IPS-18a (cell line): ENCODE measurements around the gene NEDD4L.

Source experiments
- H3K27ac ChIP-seq: one replicate; pipeline ENCODE4 v1.5.1; 2013; ENCODE audit warnings: low read length
- H3K27me3 ChIP-seq: one replicate; pipeline ENCODE4 v1.6.1; 2013; ENCODE audit warnings: mild to moderate bottlenecking, low read length; ENCODE audit not compliant: control insufficient read depth, insufficient read depth
- H3K36me3 ChIP-seq: one replicate; pipeline ENCODE4 v1.6.1; 2013; ENCODE audit warnings: low read depth, low read length; ENCODE audit not compliant: control insufficient read depth
- H3K4me1 ChIP-seq: one replicate; pipeline ENCODE4 v1.6.1; 2013; ENCODE audit warnings: low read depth, low read length; ENCODE audit not compliant: control insufficient read depth
- H3K4me3 ChIP-seq: one replicate; pipeline ENCODE4 v1.5.1; 2013; ENCODE audit warnings: low read length
- H3K9ac ChIP-seq: one replicate; pipeline ENCODE4 v1.6.1; 2013; ENCODE audit warnings: mild to moderate bottlenecking, low read length, moderate library complexity
- H3K9me3 ChIP-seq: one replicate; pipeline ENCODE4 v1.6.1; 2013; ENCODE audit warnings: low read depth, low read length; ENCODE audit not compliant: control insufficient read depth

Gene NEDD4L

DNA sequence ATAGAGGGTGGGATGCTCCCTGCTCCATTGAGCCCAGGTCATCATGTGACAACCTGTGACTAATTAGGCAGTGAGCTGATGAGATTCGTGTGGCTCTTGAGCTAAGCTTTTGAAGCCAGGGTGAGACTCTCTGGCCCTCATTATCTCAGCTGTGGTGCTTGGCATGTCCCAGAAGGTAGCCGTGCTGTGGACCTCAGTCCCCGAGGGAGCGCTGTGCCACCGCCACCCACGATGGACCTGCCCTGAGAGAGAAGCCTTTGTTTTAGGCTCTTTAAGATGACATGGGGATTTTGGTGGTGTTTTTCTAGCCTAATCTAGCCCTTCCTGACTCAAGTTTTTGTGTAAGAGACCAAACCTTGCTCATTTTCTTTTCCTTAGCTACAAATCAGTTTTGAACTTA lies 66.4 kb downstream of the NEDD4L start:
- no peaks in the 10 kb centered on the region for H3K27me3 ChIP-seq
- H3K9me3 ChIP-seq, result no peaks in the 10 kb centered on the region
- H3K36me3 ChIP-seq, result no peaks in the 10 kb centered on the region
- no peak overlapping the region for H3K27ac ChIP-seq
- H3K9ac ChIP-seq, result no peak overlapping the region
- no peak overlapping the region for H3K4me3 ChIP-seq
- H3K4me1 ChIP-seq, result peaks cover 15% of the 10 kb centered on the region

DNA sequence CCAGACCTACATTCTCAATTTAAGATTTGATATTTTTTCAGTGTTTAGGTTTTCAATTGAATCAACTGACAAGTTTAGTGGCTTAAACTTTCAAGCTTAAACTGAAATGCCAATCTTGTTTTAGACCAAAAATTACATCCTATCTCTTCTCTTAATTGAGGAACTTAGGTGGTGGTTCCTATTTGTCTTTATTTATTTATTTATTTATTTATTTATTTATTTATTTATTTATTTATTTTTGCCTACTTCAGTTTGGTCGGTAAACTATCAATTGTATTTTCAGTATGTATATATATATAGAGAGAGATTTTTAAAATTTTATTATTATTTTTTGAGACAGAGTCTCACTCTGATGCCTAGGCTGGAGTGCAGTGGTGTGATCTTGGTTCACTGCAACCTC lies 68.1 kb downstream of the NEDD4L start:
- no peaks in the 10 kb centered on the region for H3K27me3 ChIP-seq
- no peaks in the 10 kb centered on the region for H3K9me3 ChIP-seq
- no peak overlapping the region for H3K9ac ChIP-seq
- no peaks in the 10 kb centered on the region for H3K36me3 ChIP-seq
- peaks cover 13% of the 10 kb centered on the region for H3K4me1 ChIP-seq
- H3K27ac ChIP-seq, result no peak overlapping the region
- H3K4me3 ChIP-seq, result no peak overlapping the region

DNA sequence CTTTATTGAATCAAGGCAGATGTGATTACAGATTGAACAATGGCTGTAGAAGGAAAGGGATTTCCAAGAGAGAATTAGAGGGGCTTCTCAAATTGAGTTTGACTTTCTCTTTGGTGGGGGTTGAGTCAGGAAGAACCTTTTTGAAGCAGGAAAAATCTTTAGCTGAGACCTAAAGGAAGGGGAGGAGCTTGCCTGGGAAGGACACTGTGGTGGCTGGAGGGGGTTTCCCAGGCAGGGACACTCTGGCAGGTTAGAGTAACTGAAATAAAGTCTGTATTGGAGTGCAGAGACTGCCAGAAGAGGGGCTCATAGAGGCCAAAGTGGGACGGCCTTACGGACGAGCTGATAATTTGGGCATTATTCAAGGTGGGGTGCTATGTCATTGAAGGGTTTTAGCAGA lies 69.3 kb downstream of the NEDD4L start:
- Histone ChIP-seq H3K4me1 (peaks cover 13% of the 10 kb centered on the region), H3K27me3 (no peaks in the 10 kb centered on the region), H3K36me3 (no peaks in the 10 kb centered on the region), H3K9me3 (no peaks in the 10 kb centered on the region), H3K27ac (no peak overlapping the region), H3K4me3 (no peak overlapping the region), H3K9ac (no peak overlapping the region)

DNA sequence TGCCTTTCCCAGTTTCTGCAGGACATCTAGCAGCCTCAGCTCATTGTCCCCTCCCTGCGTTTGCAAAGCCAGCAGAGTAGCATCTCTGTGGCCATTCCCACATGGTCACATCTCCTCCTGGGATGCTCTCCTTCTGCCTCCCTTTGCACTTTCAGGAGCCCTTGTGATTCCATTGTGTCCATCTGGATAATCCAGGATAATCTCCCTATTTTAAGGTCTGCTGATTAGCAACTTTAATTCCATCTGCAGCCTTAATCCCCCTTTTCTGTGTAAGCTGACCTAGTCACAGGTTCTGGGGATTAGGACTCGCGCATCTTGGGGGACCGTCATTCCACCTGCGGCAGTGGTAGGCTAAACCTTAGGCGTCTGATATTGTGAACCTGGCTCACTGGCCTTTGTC lies 70.7 kb downstream of the NEDD4L start:
- Histone ChIP-seq H3K4me3 (no peak overlapping the region), H3K27me3 (no peaks in the 10 kb centered on the region), H3K27ac (no peak overlapping the region), H3K4me1 (peaks cover 13% of the 10 kb centered on the region), H3K9me3 (no peaks in the 10 kb centered on the region), H3K36me3 (no peaks in the 10 kb centered on the region), H3K9ac (no peak overlapping the region)

DNA sequence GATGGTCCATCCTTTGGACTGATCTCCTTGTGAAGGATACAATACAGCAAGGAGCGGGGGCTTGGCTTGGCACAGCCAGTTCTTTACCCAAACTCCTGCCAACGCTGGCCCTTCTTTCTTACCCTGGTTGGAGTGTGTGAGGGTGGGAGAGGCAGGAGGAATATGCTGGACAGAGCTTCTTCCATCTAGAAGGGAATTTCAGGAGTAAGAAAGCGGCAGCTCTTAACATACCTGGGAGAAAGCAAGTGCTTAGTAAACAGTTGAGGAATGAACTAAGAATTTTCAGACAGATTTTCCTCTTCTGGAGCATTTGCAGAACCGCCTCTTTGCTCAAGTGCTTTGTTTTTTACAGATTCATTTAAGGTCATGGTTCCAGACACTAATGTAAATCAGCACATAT lies 72.8 kb downstream of the NEDD4L start:
- Histone ChIP-seq H3K36me3 (no peaks in the 10 kb centered on the region), H3K27ac (no peak overlapping the region), H3K9me3 (no peaks in the 10 kb centered on the region), H3K4me1 (peaks cover 13% of the 10 kb centered on the region), H3K9ac (no peak overlapping the region), H3K4me3 (no peak overlapping the region), H3K27me3 (no peaks in the 10 kb centered on the region)

- Histone ChIP-seq H3K27me3 (no peaks in the 10 kb centered on the region), H3K4me1 (peaks cover 13% of the 10 kb centered on the region), H3K36me3 (no peaks in the 10 kb centered on the region), H3K9ac (no peak overlapping the region), H3K27ac (no peak overlapping the region), H3K9me3 (no peaks in the 10 kb centered on the region), H3K4me3 (no peak overlapping the region)
Measured at GRCh38 chr18:58117786-58118403, 73.9 kb downstream of the NEDD4L start.

DNA sequence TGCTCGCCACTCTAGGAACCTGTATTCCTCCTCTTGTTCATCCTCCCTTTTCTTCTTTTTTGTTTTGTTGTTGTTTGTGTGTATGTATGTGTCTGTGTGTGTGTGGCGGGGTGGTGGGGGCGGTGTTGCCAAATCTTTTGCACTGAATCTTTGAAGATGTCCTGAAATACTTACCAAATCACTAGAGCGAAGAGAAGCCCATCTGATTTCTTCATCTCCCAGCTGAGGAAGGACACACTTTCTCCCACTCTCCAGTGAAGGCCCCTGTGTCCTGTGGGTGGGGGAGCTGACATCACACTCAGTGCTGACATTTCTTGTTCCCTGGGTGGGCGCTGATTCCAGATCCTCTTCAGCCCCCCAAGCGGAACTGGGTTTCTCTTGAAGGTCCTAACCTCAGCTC lies 74.5 kb downstream of the NEDD4L start:
- Histone ChIP-seq H3K36me3 (no peaks in the 10 kb centered on the region), H3K4me3 (no peak overlapping the region), H3K27me3 (no peaks in the 10 kb centered on the region), H3K27ac (no peak overlapping the region), H3K9ac (no peak overlapping the region), H3K4me1 (peaks cover 11% of the 10 kb centered on the region), H3K9me3 (no peaks in the 10 kb centered on the region)

DNA sequence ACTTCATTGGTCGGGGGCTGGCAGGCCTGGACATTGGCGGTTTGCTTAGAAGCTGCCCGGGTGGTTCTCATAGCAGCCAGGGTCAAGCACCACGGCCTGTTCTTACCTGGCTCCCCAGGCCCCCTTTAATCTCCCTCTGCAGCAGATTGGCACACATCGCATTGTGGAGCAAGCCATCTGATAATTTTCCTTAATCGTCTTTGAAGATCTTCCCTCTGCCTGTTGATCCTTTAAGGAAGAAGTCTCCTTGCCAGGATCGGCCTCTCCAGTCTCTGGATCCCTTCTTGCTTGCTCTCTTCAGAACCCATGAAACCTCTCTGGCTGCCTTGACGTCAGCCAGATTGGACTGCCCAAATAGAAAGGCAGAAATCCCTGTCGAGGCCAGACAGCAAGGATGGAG lies 75.8 kb downstream of the NEDD4L start:
- H3K9me3 ChIP-seq, result no peaks in the 10 kb centered on the region
- H3K9ac ChIP-seq, result no peak overlapping the region
- peaks cover 11% of the 10 kb centered on the region for H3K4me1 ChIP-seq
- H3K36me3 ChIP-seq, result no peaks in the 10 kb centered on the region
- H3K27me3 ChIP-seq, result no peaks in the 10 kb centered on the region
- no peak overlapping the region for H3K27ac ChIP-seq
- H3K4me3 ChIP-seq, result no peak overlapping the region

- Histone ChIP-seq H3K27ac (no peak overlapping the region), H3K9me3 (no peaks in the 10 kb centered on the region), H3K27me3 (no peaks in the 10 kb centered on the region), H3K4me1 (no peaks in the 10 kb centered on the region), H3K36me3 (no peaks in the 10 kb centered on the region), H3K9ac (no peak overlapping the region), H3K4me3 (no peak overlapping the region)
Measured at GRCh38 chr18:58124475-58124874, 80.4 kb downstream of the NEDD4L start.

- Histone ChIP-seq H3K4me1 (no peaks in the 10 kb centered on the region), H3K27ac (no peak overlapping the region), H3K27me3 (no peaks in the 10 kb centered on the region), H3K9me3 (no peaks in the 10 kb centered on the region), H3K36me3 (no peaks in the 10 kb centered on the region), H3K4me3 (no peak overlapping the region), H3K9ac (no peak overlapping the region)
Measured at GRCh38 chr18:58125183-58125582, 81.2 kb downstream of the NEDD4L start.

DNA sequence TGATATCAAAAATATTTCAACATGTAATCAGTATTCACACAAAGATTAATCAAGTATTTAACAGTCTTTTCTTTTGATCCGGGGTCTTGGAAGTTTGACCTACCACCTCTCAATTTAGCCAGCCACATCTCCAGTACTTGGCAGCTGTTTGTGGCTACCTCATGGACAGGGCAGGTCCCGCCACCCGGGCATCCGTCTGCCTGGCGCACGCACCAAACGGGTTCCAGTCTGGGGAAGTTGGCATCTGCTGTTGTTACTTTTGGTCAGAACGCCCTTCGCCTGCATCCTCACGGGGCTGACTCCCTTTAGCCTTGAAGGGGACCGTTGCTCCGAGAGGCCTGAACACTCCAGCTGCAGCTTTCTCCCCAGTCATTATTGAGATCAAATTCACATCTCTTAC lies 81.7 kb downstream of the NEDD4L start:
- no peaks in the 10 kb centered on the region for H3K27me3 ChIP-seq

More for the DNA sequence above, 81.7 kb downstream of the NEDD4L start:
- Histone ChIP-seq H3K9me3 (no peaks in the 10 kb centered on the region), H3K27ac (no peak overlapping the region), H3K4me3 (no peak overlapping the region), H3K4me1 (no peaks in the 10 kb centered on the region), H3K36me3 (no peaks in the 10 kb centered on the region), H3K9ac (no peak overlapping the region)
